Neural progenitor cell (in vitro differentiated cells): ENCODE results near the gene PROSER2.

Experiments used
- CTCF ChIP-seq: fragments of 200-600 bp; sonication (generic); IDR thresholded peaks from 2 replicates; pipeline ENCODE4 v1.5.1; 2017; ENCODE audit warnings: antibody characterized with exemption, mild to moderate bottlenecking
- EZH2 ChIP-seq: fragments of 200-600 bp; sonication (generic); IDR thresholded peaks from 2 replicates; pipeline ENCODE4 v1.6.1; 2017; ENCODE audit warnings: antibody characterized with exemption, mild to moderate bottlenecking, moderate library complexity

- TF ChIP-seq CTCF, result no peak
- TF ChIP-seq EZH2, result no peak
Measured at GRCh38 chr10:11864727-11865126, 41.6 kb downstream of the PROSER2 start.
